ENCODE measurements around the gene SAFB. TPM values are rescaled to one million over a fixed set of nuclear protein-coding genes. Genes with fewer than 3 reads are reported as not detected.
"Not testable (repeated sequence)": the region's sequence is repeated elsewhere in the genome, so short reads cannot be mapped to it uniquely, and the experiment has no call there.

Gene SAFB
- total RNA-seq, 1 experiment from 2014 or later, result 33.0 TPM

GRCh38 chr19:5592531-5593342, 30.1 kb upstream of the SAFB start:
- no peak for DNase-seq
- H3K9me3 ChIP-seq, result no peaks in the 10 kb centered on the region
- H3K4me3 ChIP-seq, result no peak overlapping the region
- H3K36me3 ChIP-seq, result peaks cover 13% of the 10 kb centered on the region
- no peaks in the 10 kb centered on the region for H3K27me3 ChIP-seq

GRCh38 chr19:5593343-5594255, 29.3 kb upstream of the SAFB start:
- Histone ChIP-seq H3K36me3 (peaks cover 7% of the 10 kb centered on the region), H3K27me3 (no peaks in the 10 kb centered on the region), H3K4me3 (no peak overlapping the region)

GRCh38 chr19:5594521-5594950, 28.3 kb upstream of the SAFB start:
- Histone ChIP-seq H3K27me3 (no peaks in the 10 kb centered on the region), H3K4me3 (no peak overlapping the region), H3K36me3 (peaks cover 6% of the 10 kb centered on the region), H3K9me3 (no peaks in the 10 kb centered on the region)
- DNase-seq, result no peak

More at GRCh38 chr19:5593343-5594255, 29.3 kb upstream of the SAFB start:
- H3K9me3 ChIP-seq, result no peaks in the 10 kb centered on the region
- no peak for DNase-seq

- DNase-seq, result no peak
- peaks cover 10% of the 10 kb centered on the region for H3K36me3 ChIP-seq
- no peaks in the 10 kb centered on the region for H3K27me3 ChIP-seq
- no peak overlapping the region for H3K4me3 ChIP-seq
- H3K9me3 ChIP-seq, result no peaks in the 10 kb centered on the region
Measured at GRCh38 chr19:5595129-5595528, 27.8 kb upstream of the SAFB start.

DNA sequence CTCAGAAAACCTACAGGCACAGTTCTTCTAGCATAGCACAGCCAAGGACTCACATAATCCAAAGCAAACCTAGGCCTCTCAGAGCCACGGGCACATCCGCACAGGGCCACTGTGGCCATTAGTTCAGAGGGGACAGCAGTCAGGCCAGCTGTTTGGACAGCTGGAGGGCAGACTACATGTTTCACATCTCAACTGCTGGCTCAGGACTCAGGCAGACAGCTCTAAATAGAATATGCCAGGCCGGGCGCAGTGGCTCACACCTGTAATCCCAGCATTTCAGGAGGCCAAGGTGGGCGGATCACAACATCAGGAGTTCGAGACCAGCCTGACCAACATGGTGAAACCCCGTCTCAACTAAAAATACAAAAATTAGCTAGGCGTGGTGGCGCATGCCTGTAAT, 27.1 kb upstream of the SAFB start:
- H3K36me3 ChIP-seq, result peaks cover 10% of the 10 kb centered on the region
- H3K4me3 ChIP-seq, result no peak overlapping the region
- no peaks in the 10 kb centered on the region for H3K27me3 ChIP-seq
- no peak for DNase-seq
- no peaks in the 10 kb centered on the region for H3K9me3 ChIP-seq

GRCh38 chr19:5600797-5601196, 22.1 kb upstream of the SAFB start:
- H3K27me3 ChIP-seq, result no peaks in the 10 kb centered on the region
- peaks cover 22% of the 10 kb centered on the region for H3K36me3 ChIP-seq
- no peak for DNase-seq
- no peaks in the 10 kb centered on the region for H3K9me3 ChIP-seq
- no peak overlapping the region for H3K4me3 ChIP-seq

- H3K4me3 ChIP-seq, result no peak overlapping the region
- no peaks in the 10 kb centered on the region for H3K9me3 ChIP-seq
- no peaks in the 10 kb centered on the region for H3K27me3 ChIP-seq
- peaks cover 26% of the 10 kb centered on the region for H3K36me3 ChIP-seq
- no peak for DNase-seq
Measured at GRCh38 chr19:5603626-5604025, 19.3 kb upstream of the SAFB start.

- Histone ChIP-seq H3K4me3 (no peak overlapping the region), H3K27me3 (no peaks in the 10 kb centered on the region), H3K36me3 (peaks cover 26% of the 10 kb centered on the region), H3K9me3 (no peaks in the 10 kb centered on the region)
- DNase-seq, result no peak
Measured at GRCh38 chr19:5605362-5605761, 17.5 kb upstream of the SAFB start.

- DNase-seq, result no peak
- Histone ChIP-seq H3K9me3 (no peaks in the 10 kb centered on the region), H3K4me3 (no peak overlapping the region), H3K27me3 (no peaks in the 10 kb centered on the region), H3K36me3 (peaks cover 30% of the 10 kb centered on the region)
Measured at GRCh38 chr19:5607318-5608275, 15.3 kb upstream of the SAFB start.

- peaks cover 33% of the 10 kb centered on the region for H3K36me3 ChIP-seq
- no peaks in the 10 kb centered on the region for H3K9me3 ChIP-seq
- no peaks in the 10 kb centered on the region for H3K27me3 ChIP-seq
- DNase-seq, result no peak
- no peak overlapping the region for H3K4me3 ChIP-seq
Measured at GRCh38 chr19:5608291-5608690, 14.6 kb upstream of the SAFB start.

DNA sequence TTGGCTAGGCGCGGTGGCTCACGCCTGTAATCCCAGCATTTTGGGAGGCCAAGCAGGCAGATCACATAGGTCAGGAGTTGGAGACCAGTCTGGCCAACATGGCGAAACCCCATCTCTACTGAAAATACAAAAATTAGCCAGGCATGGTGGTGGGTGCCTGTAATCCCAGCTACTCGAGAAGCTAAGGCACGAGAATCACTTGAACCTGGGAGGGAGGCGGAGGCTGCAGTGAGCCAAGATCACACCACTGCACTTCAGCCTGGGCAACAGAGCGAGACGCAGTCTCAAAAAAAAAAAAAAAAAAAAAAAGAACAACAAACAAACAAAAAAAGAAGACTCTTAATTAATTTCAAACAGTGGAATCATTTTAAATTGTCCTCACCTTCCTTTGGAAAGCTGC, 14.1 kb upstream of the SAFB start:
- H3K36me3 ChIP-seq, result peaks cover 38% of the 10 kb centered on the region
- H3K27me3 ChIP-seq, H3K4me3 ChIP-seq, DNase-seq, H3K9me3 ChIP-seq: not testable (repeated sequence)

DNA sequence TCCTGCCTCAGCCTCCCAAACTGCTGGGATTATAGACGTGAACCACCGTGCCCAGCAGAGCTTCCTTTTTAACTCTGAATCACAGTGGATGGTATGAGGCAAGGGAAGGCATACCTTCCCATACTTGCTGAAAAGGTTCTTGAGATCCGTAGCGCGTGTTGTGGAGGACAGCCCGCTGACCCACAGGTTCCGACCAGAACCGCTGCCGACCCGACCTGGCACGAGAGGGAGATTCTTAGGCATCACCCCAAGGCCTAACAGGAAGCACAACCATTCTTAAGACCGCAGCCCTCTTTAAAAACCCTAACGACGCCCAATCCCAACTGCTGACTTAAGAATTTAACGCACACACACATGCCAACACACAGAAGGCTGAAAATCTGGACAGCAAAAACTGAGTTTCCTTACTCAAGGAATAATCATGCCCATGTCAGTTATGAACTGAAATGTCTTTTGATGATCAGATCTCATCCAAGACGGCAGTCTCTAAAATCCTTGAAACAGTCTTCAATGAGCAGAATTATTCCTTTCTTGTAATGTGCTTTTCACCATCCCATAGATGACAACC, 12.9 kb upstream of the SAFB start:
- no peaks in the 10 kb centered on the region for H3K27me3 ChIP-seq
- H3K36me3 ChIP-seq, result peaks cover 50% of the 10 kb centered on the region
- H3K4me3 ChIP-seq, result no peak overlapping the region
- DNase-seq, result no peak
- no peaks in the 10 kb centered on the region for H3K9me3 ChIP-seq

GRCh38 chr19:5612891-5613865, 9.7 kb upstream of the SAFB start:
- Histone ChIP-seq H3K4me3 (no peak overlapping the region), H3K36me3 (peaks cover 57% of the 10 kb centered on the region), H3K9me3 (no peaks in the 10 kb centered on the region), H3K27me3 (no peaks in the 10 kb centered on the region)
- no peak for DNase-seq

DNA sequence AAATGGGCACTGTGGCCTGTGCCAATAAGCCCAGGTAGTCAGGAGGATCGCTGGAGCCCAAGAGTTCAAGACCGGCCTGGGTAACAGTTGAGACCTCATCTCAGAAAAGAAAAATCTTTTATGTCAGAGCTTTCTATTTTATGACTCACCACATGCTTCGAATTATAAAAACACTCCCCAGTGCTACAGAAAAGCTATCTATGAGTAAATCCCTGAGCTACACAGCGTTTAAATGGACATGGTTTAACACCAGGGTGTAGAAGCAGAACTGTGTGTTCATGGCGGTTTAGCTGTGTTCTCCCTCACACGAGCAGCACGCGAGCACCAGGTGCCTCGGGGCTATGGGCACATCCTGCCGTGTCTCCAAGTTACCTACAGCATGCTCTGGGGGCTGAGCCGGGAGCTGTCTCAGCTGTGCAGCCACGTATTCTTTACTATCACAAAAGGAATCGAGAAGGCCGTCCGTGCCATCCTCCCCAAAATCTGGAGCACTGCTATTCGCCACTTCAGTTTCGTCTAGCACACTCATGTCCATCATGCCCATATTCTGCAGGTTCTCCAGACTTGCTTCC, 7.0 kb upstream of the SAFB start:
- H3K36me3 ChIP-seq, result peaks cover 70% of the 10 kb centered on the region
- H3K4me3 ChIP-seq, result no peak overlapping the region
- DNase-seq, result no peak
- no peaks in the 10 kb centered on the region for H3K9me3 ChIP-seq
- H3K27me3 ChIP-seq, result no peaks in the 10 kb centered on the region

GRCh38 chr19:5617080-5617479, 5.8 kb upstream of the SAFB start:
- peaks cover 72% of the 10 kb centered on the region for H3K36me3 ChIP-seq
- DNase-seq, result no peak
- H3K27me3 ChIP-seq, result no peaks in the 10 kb centered on the region
- no peaks in the 10 kb centered on the region for H3K9me3 ChIP-seq
- H3K4me3 ChIP-seq, result no peak overlapping the region
